Sigmoid colon (tissue), 7 donors: ENCODE measurements around the gene C18orf63. TPM values are rescaled to one million over a fixed set of nuclear protein-coding genes. Genes with fewer than 3 reads are reported as not detected.
"Not testable (repeated sequence)": the region's sequence is repeated elsewhere in the genome, so short reads cannot be mapped to it uniquely, and the experiment has no call there.

Source experiments
- DNase-seq: peaks from one replicate; pipeline ENCODE4 v3.0.0-alpha.2; 2019
- H3K27ac ChIP-seq, 4 donors: fragments of 200-600 bp; sonication (generic); one replicate each; pipeline ENCODE4 v1.5.1; 2016 to 2019; ENCODE audit warnings: mild to moderate bottlenecking in 1 of 4
- H3K27me3 ChIP-seq, 3 donors: fragments of 200-600 bp; sonication (generic); one replicate each; pipeline ENCODE4 v1.5.1; 2019; ENCODE audit warnings: mild to moderate bottlenecking in 1 of 3
- H3K36me3 ChIP-seq, 4 donors: fragments of 200-600 bp; sonication (generic); one replicate each; pipeline ENCODE4 v1.5.1; 2016 to 2019
- H3K4me1 ChIP-seq, 4 donors: fragments of 200-600 bp; sonication (generic); one replicate each; pipeline ENCODE4 v1.5.1; 2017 to 2019
- H3K4me3 ChIP-seq, 4 donors: fragments of 200-600 bp; sonication (generic); one replicate each; pipeline ENCODE4 v1.5.1; 2017 to 2019; ENCODE audit warnings: mild to moderate bottlenecking in 2 of 4, moderate library complexity in 1 of 4
- H3K9me3 ChIP-seq, 4 donors: fragments of 200-600 bp in 3 of 4; sonication (generic) in 3 of 4; one replicate each; pipeline versions ENCODE4 v1.5.1 to v1.6.1; 2013 to 2019
- CTCF ChIP-seq, 4 experiments: fragments of 450-650 bp in 3 of 4; fragments of 200-600 bp in 1 of 4; IDR thresholded peaks; one replicate each; pipeline ENCODE4 v1.5.1; 2016 to 2019; ENCODE audit warnings: antibody characterized with exemption in 4 of 4, mild to moderate bottlenecking in 3 of 4, moderate library complexity in 2 of 4
- EP300 ChIP-seq, 4 donors: sonication (generic); formaldehyde crosslinking; IDR thresholded peaks; one replicate each; pipeline ENCODE4 v1.6.1; 2017; ENCODE audit warnings: antibody characterized with exemption in 4 of 4
- POLR2A ChIP-seq, 2 donors: fragments of 450-650 bp; IDR thresholded peaks; one replicate each; pipeline ENCODE4 v1.6.1; 2016; ENCODE audit warnings: antibody characterized with exemption in 2 of 2, mild to moderate bottlenecking in 2 of 2, moderate library complexity in 2 of 2
- POLR2AphosphoS5 ChIP-seq, 4 donors: sonication (generic); formaldehyde crosslinking; IDR thresholded peaks; one replicate each; pipeline ENCODE4 v1.6.1; 2017; ENCODE audit warnings: antibody characterized with exemption in 4 of 4
- WGBS, 2 donors: extraction: QIAGEN DNeasy Blood & Tissue Kit; methylation state at CpG; one replicate each; pipeline ENCODE4 v1.1.7; 2013; 5-methylcytosine and 5-hydroxymethylcytosine counted together
- intact Hi-C: fragments of 100-400 bp; cut with DNase I; formaldehyde crosslinking; loops from one replicate; pipeline ENCODE4 v1.15.1; 2023
- polyA plus RNA-seq, 3 donors: library from polyadenylated mRNA; stranded (reverse); fragments of 200-250 nt; gene quantifications; one replicate each; pipeline ENCODE4 v1.2.3, GENCODE V29; 2013
- total RNA-seq, 4 donors: library from RNA; depleted of rRNA; stranded (reverse); fragments of >200 nt; gene quantifications; one replicate each; pipeline ENCODE4 v1.1.0, GENCODE V29; 2016
- donor health status: healthy with polysubstance abuse.
- donor health status: Bipolar disorder and iron deficiency.
- donor health status: healthy.

C18orf63 gene
- total and polyA plus RNA-seq, 7 donors, result not detected

GRCh38 chr18:74314759-74315463, 728 bp upstream of the C18orf63 start:
- TF ChIP-seq CTCF (IDR thresholded peaks at IDR 0.05) (no peak), POLR2A (IDR thresholded peaks at IDR 0.05) (no peak), POLR2AphosphoS5 (IDR thresholded peaks at IDR 0.05) (no peak), EP300 (IDR thresholded peaks at IDR 0.05) (no peak)
- no peak overlapping the region for H3K27ac ChIP-seq
- 86 to 89% methylated on average over 22 of the region's 22 CpGs for WGBS, 2 donors
- intact Hi-C loops, result no loop called here
- H3K36me3 ChIP-seq, result no peaks in the 10 kb centered on the region
- H3K27me3 ChIP-seq, result no peaks in the 10 kb centered on the region
- H3K4me3 ChIP-seq, result no peak overlapping the region
- DNase-seq, result no peak
- peaks cover 0 to 23% (median 16%) of the 10 kb centered on the region in 4 donors for H3K4me1 ChIP-seq
- H3K9me3 ChIP-seq, result no peaks in the 10 kb centered on the region

GRCh38 chr18:74316257-74317170, 875 bp downstream of the C18orf63 start:
- Histone ChIP-seq H3K4me1 (peaks cover 0 to 23% (median 16%) of the 10 kb centered on the region in 4 donors), H3K27ac (peak overlapping the region in 3 of 4 donors; percentile 12 to 41 (median 13)), H3K4me3 (no peak overlapping the region), H3K9me3 (no peaks in the 10 kb centered on the region), H3K36me3 (no peaks in the 10 kb centered on the region), H3K27me3 (no peaks in the 10 kb centered on the region)
- TF ChIP-seq EP300 (IDR thresholded peaks at IDR 0.05) (no peak), POLR2A (IDR thresholded peaks at IDR 0.05) (no peak), POLR2AphosphoS5 (IDR thresholded peaks at IDR 0.05) (no peak), CTCF (IDR thresholded peaks at IDR 0.05) (no peak)
- 90% methylated on average over 29 of the region's 29 CpGs for WGBS, 2 donors
- intact Hi-C loops, result no loop called here
- no peak for DNase-seq

GRCh38 chr18:74326231-74326630, 10.6 kb downstream of the C18orf63 start:
- no peaks in the 10 kb centered on the region for H3K9me3 ChIP-seq
- no peaks in the 10 kb centered on the region for H3K36me3 ChIP-seq
- TF ChIP-seq EP300 (IDR thresholded peaks at IDR 0.05) (no peak), POLR2A (IDR thresholded peaks at IDR 0.05) (no peak), CTCF (IDR thresholded peaks at IDR 0.05) (no peak), POLR2AphosphoS5 (IDR thresholded peaks at IDR 0.05) (no peak)
- intact Hi-C loops, result no loop called here
- 42 to 85% methylated on average over 2 of the region's 2 CpGs for WGBS, 2 donors
- DNase-seq, result no peak
- no peaks in the 10 kb centered on the region for H3K27me3 ChIP-seq
- no peaks in the 10 kb centered on the region for H3K4me1 ChIP-seq
- H3K4me3 ChIP-seq, result no peak overlapping the region
- H3K27ac ChIP-seq, result no peak overlapping the region

GRCh38 chr18:74326791-74327190, 11.2 kb downstream of the C18orf63 start:
- H3K27me3 ChIP-seq, H3K36me3 ChIP-seq, H3K9me3 ChIP-seq, intact Hi-C loops, H3K4me1 ChIP-seq, H3K27ac ChIP-seq, DNase-seq, H3K4me3 ChIP-seq: not testable (repeated sequence)
- 93 to 94% methylated on average over 3 of the region's 3 CpGs for WGBS, 2 donors

GRCh38 chr18:74328206-74328605, 12.6 kb downstream of the C18orf63 start:
- TF ChIP-seq EP300 (IDR thresholded peaks at IDR 0.05) (no peak), POLR2AphosphoS5 (IDR thresholded peaks at IDR 0.05) (no peak), POLR2A (IDR thresholded peaks at IDR 0.05) (no peak), CTCF (IDR thresholded peaks at IDR 0.05) (no peak)
- Histone ChIP-seq H3K27ac (no peak overlapping the region), H3K27me3 (no peaks in the 10 kb centered on the region), H3K36me3 (no peaks in the 10 kb centered on the region), H3K4me1 (no peaks in the 10 kb centered on the region), H3K4me3 (no peak overlapping the region), H3K9me3 (no peaks in the 10 kb centered on the region)
- DNase-seq, result no peak
- intact Hi-C loops, result no loop called here
- WGBS, 2 donors, result 83 to 86% methylated on average over 2 of the region's 2 CpGs
